Esophagus muscularis mucosa (tissue), 4 donors: ENCODE data around the gene ERLIN1. TPM values are rescaled to one million over a fixed set of nuclear protein-coding genes. Genes with fewer than 3 reads are reported as not detected.

Experiments used
- DNase-seq: peaks from one replicate; pipeline ENCODE4 v3.0.0-alpha.2; 2017; ENCODE audit errors: extremely low spot score
- H3K27ac ChIP-seq, 4 donors: fragments of 200-600 bp; sonication (generic); replicated peaks in 1 of 4; 1 replicate in 3 of 4; 2 replicates in 1 of 4; pipeline ENCODE4 v1.5.1; 2016 to 2019; ENCODE audit warnings: mild to moderate bottlenecking in 1 of 4
- H3K27me3 ChIP-seq, 4 donors: fragments of 200-600 bp; sonication (generic); one replicate each; pipeline versions ENCODE4 v1.5.1 to v1.6.0; 2016 to 2019
- H3K36me3 ChIP-seq, 4 donors: fragments of 200-600 bp; sonication (generic); one replicate each; pipeline ENCODE4 v1.5.1; 2016 to 2019
- H3K4me1 ChIP-seq, 4 donors: fragments of 200-600 bp; sonication (generic); one replicate each; pipeline ENCODE4 v1.5.1; 2016 to 2019
- H3K4me3 ChIP-seq, 4 donors: fragments of 200-600 bp; sonication (generic); 1 replicate in 2 of 4; 2 replicates in 2 of 4; pipeline ENCODE4 v1.5.1; 2016 to 2019; ENCODE audit warnings: mild to moderate bottlenecking in 4 of 4, moderate library complexity in 1 of 4
- H3K9me3 ChIP-seq, 4 donors: fragments of 200-600 bp; sonication (generic); 1 replicate in 3 of 4; 2 replicates in 1 of 4; pipeline ENCODE4 v1.5.1; 2016 to 2019
- EP300 ChIP-seq: sonication (generic); formaldehyde crosslinking; IDR thresholded peaks from one replicate; pipeline ENCODE4 v1.6.1; 2017; ENCODE audit warnings: antibody characterized with exemption
- POLR2A ChIP-seq: fragments of 450-650 bp; IDR thresholded peaks from one replicate; pipeline ENCODE4 v1.6.1; 2017; ENCODE audit warnings: antibody characterized with exemption, moderate library complexity, mild to moderate bottlenecking, low read depth
- POLR2AphosphoS5 ChIP-seq, 2 donors: sonication (generic); formaldehyde crosslinking; IDR thresholded peaks; one replicate each; pipeline ENCODE4 v1.6.1; 2017; ENCODE audit warnings: antibody characterized with exemption in 2 of 2
- WGBS: methylation state at CpG from one replicate; pipeline ENCODE4 v1.1.5; 2018; 5-methylcytosine and 5-hydroxymethylcytosine counted together
- intact Hi-C: fragments of 100-400 bp; cut with DNase I; formaldehyde crosslinking; loops from one replicate; pipeline ENCODE4 v1.15.1; 2023
- total RNA-seq, 4 donors: library from RNA; depleted of rRNA; stranded (reverse); fragments of >200 nt; gene quantifications; one replicate each; pipeline versions ENCODE4 v1.1.0 to v1.2.1, GENCODE V29; 2016
- TF ChIP-seq, protein P1 (sequence below), 3 experiments: fragments of 200-600 bp in 2 of 3; fragments of 450-650 bp in 1 of 3; sonication (generic) in 2 of 3; IDR thresholded peaks; one replicate each; pipeline ENCODE4 v1.5.1; 2017 to 2019; ENCODE audit warnings: antibody characterized with exemption in 3 of 3, mild to moderate bottlenecking in 2 of 3, moderate library complexity in 1 of 3

Gene ERLIN1
- total RNA-seq, 4 donors from 2014 or later, result 8.3 to 14.4 (median 13.6) TPM

DNA sequence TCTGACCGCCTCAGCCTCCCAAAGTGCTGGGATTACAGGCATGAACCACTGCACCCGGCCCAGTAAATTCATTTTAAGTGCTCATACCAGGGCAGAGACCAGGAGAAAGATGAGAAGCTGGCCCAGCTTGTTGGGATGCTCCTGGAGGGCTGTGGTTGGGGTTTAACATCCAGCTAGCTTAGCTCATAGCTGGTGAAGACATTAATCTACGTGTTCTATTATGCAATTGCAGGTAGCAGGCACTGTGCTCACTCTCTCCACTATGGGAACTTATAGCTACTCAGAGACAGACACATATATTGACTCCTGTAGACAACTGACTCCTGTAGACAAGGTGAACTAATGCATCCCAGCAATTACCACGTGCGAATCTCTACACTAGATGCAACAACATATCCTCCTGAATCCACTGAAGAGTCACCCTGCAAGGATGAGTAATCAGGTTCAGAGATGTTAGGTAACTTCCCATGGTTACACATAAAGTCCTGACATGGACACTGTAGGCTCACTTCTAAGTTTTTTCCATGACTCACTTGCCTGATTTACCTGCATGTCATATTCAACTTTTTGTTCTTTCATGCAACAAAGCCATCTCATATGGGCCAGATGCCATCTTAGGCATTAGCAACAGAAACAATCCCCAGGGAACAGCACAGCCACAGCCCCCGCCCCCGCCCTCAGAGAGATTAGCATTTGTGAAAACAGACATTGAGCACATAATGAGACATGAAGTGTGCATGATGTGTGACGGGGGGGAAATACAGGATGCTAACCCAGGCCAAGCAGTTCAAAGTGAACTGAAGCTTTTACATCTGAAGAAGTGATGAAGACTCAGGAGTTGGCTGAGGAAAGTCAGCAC is 37.2 kb downstream of the ERLIN1 start:
- peaks cover 0 to 10% (median 7%) of the 10 kb centered on the region in 4 donors for H3K4me1 ChIP-seq
- H3K27me3 ChIP-seq, result no peaks in the 10 kb centered on the region
- peaks cover 25 to 42% (median 35%) of the 10 kb centered on the region in 4 donors for H3K36me3 ChIP-seq
- no peaks in the 10 kb centered on the region for H3K9me3 ChIP-seq
- 82% methylated on average over 8 of the region's 8 CpGs for WGBS
- H3K4me3 ChIP-seq, result no peak overlapping the region
- H3K27ac ChIP-seq, result no peak overlapping the region
- peak; percentile 74 for DNase-seq
- intact Hi-C loops, result no loop called here
- no peak for TF ChIP-seq POLR2AphosphoS5 (IDR thresholded peaks at IDR 0.05)
- TF ChIP-seq, protein P1, sequence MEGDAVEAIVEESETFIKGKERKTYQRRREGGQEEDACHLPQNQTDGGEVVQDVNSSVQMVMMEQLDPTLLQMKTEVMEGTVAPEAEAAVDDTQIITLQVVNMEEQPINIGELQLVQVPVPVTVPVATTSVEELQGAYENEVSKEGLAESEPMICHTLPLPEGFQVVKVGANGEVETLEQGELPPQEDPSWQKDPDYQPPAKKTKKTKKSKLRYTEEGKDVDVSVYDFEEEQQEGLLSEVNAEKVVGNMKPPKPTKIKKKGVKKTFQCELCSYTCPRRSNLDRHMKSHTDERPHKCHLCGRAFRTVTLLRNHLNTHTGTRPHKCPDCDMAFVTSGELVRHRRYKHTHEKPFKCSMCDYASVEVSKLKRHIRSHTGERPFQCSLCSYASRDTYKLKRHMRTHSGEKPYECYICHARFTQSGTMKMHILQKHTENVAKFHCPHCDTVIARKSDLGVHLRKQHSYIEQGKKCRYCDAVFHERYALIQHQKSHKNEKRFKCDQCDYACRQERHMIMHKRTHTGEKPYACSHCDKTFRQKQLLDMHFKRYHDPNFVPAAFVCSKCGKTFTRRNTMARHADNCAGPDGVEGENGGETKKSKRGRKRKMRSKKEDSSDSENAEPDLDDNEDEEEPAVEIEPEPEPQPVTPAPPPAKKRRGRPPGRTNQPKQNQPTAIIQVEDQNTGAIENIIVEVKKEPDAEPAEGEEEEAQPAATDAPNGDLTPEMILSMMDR (IDR thresholded peaks at IDR 0.05), result no peak
- no peak for TF ChIP-seq EP300
- no peak for TF ChIP-seq POLR2A

DNA sequence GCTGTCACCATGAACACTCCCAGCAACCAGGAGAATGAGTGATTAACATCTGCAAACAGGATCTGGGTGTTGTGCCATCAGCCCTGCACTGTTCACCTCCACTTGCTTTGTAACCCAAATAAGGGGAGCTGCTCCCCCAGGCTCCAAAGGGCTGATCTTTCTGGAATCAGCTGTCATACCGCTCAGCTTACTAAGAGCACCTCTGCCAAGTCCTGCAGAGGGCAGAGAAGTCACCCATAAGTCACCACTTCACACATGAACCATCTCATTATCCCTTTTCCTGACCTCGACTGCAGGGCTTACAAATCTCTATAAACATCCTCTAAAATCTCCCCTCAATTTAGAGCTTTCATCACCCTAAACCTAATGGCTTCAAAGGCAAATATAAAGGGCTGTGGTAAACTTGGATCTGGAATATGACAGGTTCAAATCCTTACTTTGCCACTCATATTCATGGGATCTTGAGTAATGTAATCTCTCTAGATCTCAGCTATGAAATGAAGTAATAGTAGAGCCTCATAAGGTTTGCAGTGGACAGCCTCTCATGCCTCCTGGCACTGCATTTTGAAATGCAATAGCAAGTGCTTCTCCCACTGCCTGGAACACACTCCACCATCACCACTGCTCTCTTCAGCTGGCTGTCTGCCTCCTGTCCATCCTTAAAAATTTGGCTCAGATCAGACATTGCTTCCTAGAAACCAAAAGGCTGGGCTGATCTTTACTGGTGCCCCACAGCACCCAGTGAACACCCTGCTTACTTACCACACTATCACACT is 38.8 kb downstream of the ERLIN1 start:
- TF ChIP-seq, protein P1 (IDR thresholded peaks at IDR 0.05), result no peak
- TF ChIP-seq EP300 (no peak), POLR2AphosphoS5 (IDR thresholded peaks at IDR 0.05) (no peak), POLR2A (no peak)
- no peak overlapping the region for H3K4me3 ChIP-seq
- no peaks in the 10 kb centered on the region for H3K27me3 ChIP-seq
- H3K9me3 ChIP-seq, result no peaks in the 10 kb centered on the region
- DNase-seq, result peak; percentile 81
- H3K36me3 ChIP-seq, result peaks cover 11 to 27% (median 20%) of the 10 kb centered on the region in 4 donors
- WGBS, result 27% methylated on average over 2 of the region's 2 CpGs
- H3K27ac ChIP-seq, result no peak overlapping the region
- intact Hi-C loops, result no loop called here
- H3K4me1 ChIP-seq, result peaks cover 0 to 10% (median 7%) of the 10 kb centered on the region in 4 donors

DNA sequence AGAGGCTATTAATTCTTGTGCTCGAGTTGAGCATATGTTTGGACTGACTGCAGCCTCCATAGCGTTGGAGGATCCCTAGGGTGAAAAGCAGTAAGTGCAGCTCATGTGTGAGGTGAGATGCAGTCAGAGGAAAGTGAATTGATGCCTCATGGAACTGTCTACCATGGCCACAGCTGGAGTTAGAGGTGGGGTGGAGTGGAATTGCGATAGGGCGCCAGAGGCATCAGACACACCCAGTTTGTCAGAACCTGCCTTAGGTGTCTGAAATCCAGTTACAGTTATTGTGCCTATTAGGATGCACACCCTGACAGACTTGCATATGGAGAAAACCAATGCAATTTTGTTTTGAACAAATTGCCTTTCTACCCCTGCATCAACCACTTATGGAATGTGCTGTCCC is 39.4 kb downstream of the ERLIN1 start:
- H3K4me1 ChIP-seq, result peaks cover 0 to 10% (median 7%) of the 10 kb centered on the region in 4 donors
- no peaks in the 10 kb centered on the region for H3K9me3 ChIP-seq
- DNase-seq, result no peak
- no peaks in the 10 kb centered on the region for H3K27me3 ChIP-seq
- TF ChIP-seq POLR2A (no peak), EP300 (no peak), POLR2AphosphoS5 (IDR thresholded peaks at IDR 0.05) (no peak)
- TF ChIP-seq, protein P1 (IDR thresholded peaks at IDR 0.05), result no peak
- H3K36me3 ChIP-seq, result peaks cover 4 to 20% (median 13%) of the 10 kb centered on the region in 4 donors
- intact Hi-C loops, result no loop called here
- 79% methylated on average over 4 of the region's 4 CpGs for WGBS
- no peak overlapping the region for H3K27ac ChIP-seq
- H3K4me3 ChIP-seq, result no peak overlapping the region

DNA sequence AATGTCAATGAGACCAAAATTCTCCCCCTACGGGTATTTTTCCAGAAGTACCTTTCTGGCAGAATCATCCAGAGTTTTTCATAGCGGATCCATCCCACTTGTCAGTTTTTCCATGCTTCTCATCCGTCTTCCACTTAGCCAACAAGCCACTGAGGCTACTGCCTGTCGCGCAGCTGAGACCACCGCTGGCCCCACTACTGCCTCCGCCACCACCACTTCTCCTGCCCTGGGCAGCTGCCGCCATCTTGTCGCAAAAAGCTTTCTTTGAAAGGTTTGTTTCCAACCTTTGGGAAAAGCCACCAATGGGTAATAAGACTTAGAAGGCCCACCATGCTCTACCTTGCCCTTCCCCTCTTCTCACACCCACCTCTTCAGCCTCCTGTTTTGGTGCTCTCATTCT is 42.1 kb downstream of the ERLIN1 start:
- Histone ChIP-seq H3K4me1 (peaks cover 0 to 18% (median 13%) of the 10 kb centered on the region in 4 donors), H3K36me3 (no peaks in the 10 kb centered on the region), H3K27ac (no peak overlapping the region), H3K27me3 (no peaks in the 10 kb centered on the region), H3K9me3 (no peaks in the 10 kb centered on the region), H3K4me3 (no peak overlapping the region)
- TF ChIP-seq, protein P1 (IDR thresholded peaks at IDR 0.05), result no peak
- TF ChIP-seq POLR2AphosphoS5 (IDR thresholded peaks at IDR 0.05) (no peak), POLR2A (no peak), EP300 (no peak)
- WGBS, result 96% methylated on average over 9 of the region's 9 CpGs
- peak; percentile 74 for DNase-seq
- intact Hi-C loops, result no loop called here
